GM21737 (cell line): Measurements from ENCODE around the gene AGAP1.

ENCODE experiments used
- ATAC-seq: cut with Tn5 transposase; IDR thresholded peaks from one replicate; pipeline ENCODE4 v1.9.1; 2021; ENCODE audit warnings: mild to moderate bottlenecking, moderate library complexity; ENCODE audit not compliant: unreplicated experiment

The AGAP1 gene

GRCh38 chr2:235856151-235856854, 362.5 kb downstream of the AGAP1 start:
- ATAC-seq: no peak

- no peak for ATAC-seq
Observed at GRCh38 chr2:235857598-235857997, 363.8 kb downstream of the AGAP1 start.

- no peak for ATAC-seq
Observed at GRCh38 chr2:235858881-235859280, 365.0 kb downstream of the AGAP1 start.

GRCh38 chr2:235859651-235860050, 365.8 kb downstream of the AGAP1 start:
- no peak for ATAC-seq

- ATAC-seq: no peak
Observed at GRCh38 chr2:235860111-235860510, 366.3 kb downstream of the AGAP1 start.

- no peak for ATAC-seq
Observed at GRCh38 chr2:235860871-235861270, 367.0 kb downstream of the AGAP1 start.

- ATAC-seq: no peak
Observed at GRCh38 chr2:235861383-235861782, 367.5 kb downstream of the AGAP1 start.

- no peak for ATAC-seq
Observed at GRCh38 chr2:235863414-235863813, 369.6 kb downstream of the AGAP1 start.

- ATAC-seq: no peak
Observed at GRCh38 chr2:235864302-235864701, 370.5 kb downstream of the AGAP1 start.

- ATAC-seq: no peak
Observed at GRCh38 chr2:235864733-235865515, 371.1 kb downstream of the AGAP1 start.

- no peak for ATAC-seq
Observed at GRCh38 chr2:235866373-235866772, 372.5 kb downstream of the AGAP1 start.

GRCh38 chr2:235868224-235868623, 374.4 kb downstream of the AGAP1 start:
- ATAC-seq: no peak

- no peak for ATAC-seq
Observed at GRCh38 chr2:235868645-235869044, 374.8 kb downstream of the AGAP1 start.

GRCh38 chr2:235870515-235870914, 376.7 kb downstream of the AGAP1 start:
- no peak for ATAC-seq

GRCh38 chr2:235876099-235876679, 382.3 kb downstream of the AGAP1 start:
- ATAC-seq: no peak

GRCh38 chr2:235877275-235877802, 383.5 kb downstream of the AGAP1 start:
- ATAC-seq: no peak

GRCh38 chr2:235879116-235879515, 385.3 kb downstream of the AGAP1 start:
- ATAC-seq: no peak

- ATAC-seq: no peak
Observed at GRCh38 chr2:235883675-235884074, 389.8 kb downstream of the AGAP1 start.

- no peak for ATAC-seq
Observed at GRCh38 chr2:235889302-235889630, 395.4 kb downstream of the AGAP1 start.

- ATAC-seq: no peak
Observed at GRCh38 chr2:235893129-235893698, 399.4 kb downstream of the AGAP1 start.

- no peak for ATAC-seq
Observed at GRCh38 chr2:235894839-235895238, 401.0 kb downstream of the AGAP1 start.

- no peak for ATAC-seq
Observed at GRCh38 chr2:235896061-235896460, 402.2 kb downstream of the AGAP1 start.
